Measurements from ENCODE around the gene CCDC88C. TPM values are rescaled to one million over a fixed set of nuclear protein-coding genes. Genes with fewer than 3 reads are reported as not detected.

The CCDC88C gene
- total and polyA plus RNA-seq, 9 donors: 2.0 to 17.7 (median 3.9) TPM

DNA sequence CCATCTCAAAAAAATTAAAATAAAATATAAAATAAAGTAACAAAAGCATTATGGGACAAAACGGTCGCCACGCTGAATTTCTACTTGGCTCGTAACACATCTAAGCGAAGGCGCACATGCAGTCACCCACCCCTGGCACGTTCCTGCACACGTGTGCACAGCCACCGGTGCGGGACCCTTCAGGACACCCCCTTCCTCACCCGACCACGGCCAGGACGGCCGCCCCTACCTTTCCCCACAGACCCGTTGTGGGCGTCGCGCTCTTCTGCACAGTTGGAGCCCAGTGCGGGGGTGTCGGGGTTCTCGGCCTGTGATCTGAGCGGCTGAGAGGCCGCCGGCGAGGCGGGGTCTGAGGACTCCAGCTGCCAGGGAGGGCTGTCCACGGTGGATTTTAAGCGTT, 128.7 kb downstream of the CCDC88C start:
- WGBS, 3 donors: 87 to 90% (median 88%) methylated on average over 28 of the region's 28 CpGs
- H3K27me3 ChIP-seq: no peaks in the 10 kb centered on the region
- H3K4me3 ChIP-seq: no peak overlapping the region
- TF ChIP-seq, protein P1, sequence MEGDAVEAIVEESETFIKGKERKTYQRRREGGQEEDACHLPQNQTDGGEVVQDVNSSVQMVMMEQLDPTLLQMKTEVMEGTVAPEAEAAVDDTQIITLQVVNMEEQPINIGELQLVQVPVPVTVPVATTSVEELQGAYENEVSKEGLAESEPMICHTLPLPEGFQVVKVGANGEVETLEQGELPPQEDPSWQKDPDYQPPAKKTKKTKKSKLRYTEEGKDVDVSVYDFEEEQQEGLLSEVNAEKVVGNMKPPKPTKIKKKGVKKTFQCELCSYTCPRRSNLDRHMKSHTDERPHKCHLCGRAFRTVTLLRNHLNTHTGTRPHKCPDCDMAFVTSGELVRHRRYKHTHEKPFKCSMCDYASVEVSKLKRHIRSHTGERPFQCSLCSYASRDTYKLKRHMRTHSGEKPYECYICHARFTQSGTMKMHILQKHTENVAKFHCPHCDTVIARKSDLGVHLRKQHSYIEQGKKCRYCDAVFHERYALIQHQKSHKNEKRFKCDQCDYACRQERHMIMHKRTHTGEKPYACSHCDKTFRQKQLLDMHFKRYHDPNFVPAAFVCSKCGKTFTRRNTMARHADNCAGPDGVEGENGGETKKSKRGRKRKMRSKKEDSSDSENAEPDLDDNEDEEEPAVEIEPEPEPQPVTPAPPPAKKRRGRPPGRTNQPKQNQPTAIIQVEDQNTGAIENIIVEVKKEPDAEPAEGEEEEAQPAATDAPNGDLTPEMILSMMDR (IDR thresholded peaks at IDR 0.05): no peak
- TF ChIP-seq POLR2A (IDR thresholded peaks at IDR 0.05): no peak
- no peak for TF ChIP-seq EP300 (IDR thresholded peaks at IDR 0.05)
- intact Hi-C loops (cut with DNase I): loop anchor here (5.0 to 10.0 kb wide), 5 partner anchors 97 to 984 kb away; no protein-coding TSS in a partner anchor
- no peaks in the 10 kb centered on the region for H3K4me1 ChIP-seq (ENCODE audit: insufficient read depth)
- H3K27ac ChIP-seq: no peak overlapping the region
- no peaks in the 10 kb centered on the region for H3K9me3 ChIP-seq
- DNase-seq: no peak
- no peaks in the 10 kb centered on the region for H3K36me3 ChIP-seq

DNA sequence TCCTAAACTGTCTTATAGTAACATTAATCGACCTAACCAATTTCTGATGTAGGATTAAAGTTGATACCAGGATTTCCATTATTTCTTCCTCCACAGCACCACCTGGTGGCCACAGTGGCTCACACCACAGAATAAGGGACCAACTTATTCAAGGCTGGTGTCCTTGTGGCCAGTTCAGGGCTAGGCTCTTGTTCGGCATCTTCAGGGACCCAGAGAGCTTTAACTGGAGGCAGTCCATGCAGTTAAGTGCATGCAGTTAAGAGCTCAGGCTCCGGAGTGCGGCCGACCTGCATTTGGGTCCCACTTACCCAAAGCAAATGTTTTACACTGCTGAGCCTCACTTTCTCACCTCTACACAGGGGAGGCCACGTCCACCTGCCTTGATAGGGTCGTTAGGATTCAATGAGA, 131.1 kb downstream of the CCDC88C start:
- intact Hi-C loops (cut with DNase I): loop anchor here (5.0 to 10.0 kb wide), 5 partner anchors 94 to 982 kb away; no protein-coding TSS in a partner anchor
- TF ChIP-seq POLR2A (IDR thresholded peaks at IDR 0.05): no peak
- TF ChIP-seq, protein P1 (IDR thresholded peaks at IDR 0.05): peak; percentile 68 to 80 (median 72)
- Histone ChIP-seq H3K27me3 (no peaks in the 10 kb centered on the region), H3K4me1 (ENCODE audit: insufficient read depth) (no peaks in the 10 kb centered on the region), H3K9me3 (no peaks in the 10 kb centered on the region), H3K27ac (no peak overlapping the region), H3K4me3 (no peak overlapping the region), H3K36me3 (no peaks in the 10 kb centered on the region)
- peak; percentile 55 to 78 (median 74) for DNase-seq
- WGBS, 3 donors: 28 to 33% (median 32%) methylated on average over 7 of the region's 7 CpGs

DNA sequence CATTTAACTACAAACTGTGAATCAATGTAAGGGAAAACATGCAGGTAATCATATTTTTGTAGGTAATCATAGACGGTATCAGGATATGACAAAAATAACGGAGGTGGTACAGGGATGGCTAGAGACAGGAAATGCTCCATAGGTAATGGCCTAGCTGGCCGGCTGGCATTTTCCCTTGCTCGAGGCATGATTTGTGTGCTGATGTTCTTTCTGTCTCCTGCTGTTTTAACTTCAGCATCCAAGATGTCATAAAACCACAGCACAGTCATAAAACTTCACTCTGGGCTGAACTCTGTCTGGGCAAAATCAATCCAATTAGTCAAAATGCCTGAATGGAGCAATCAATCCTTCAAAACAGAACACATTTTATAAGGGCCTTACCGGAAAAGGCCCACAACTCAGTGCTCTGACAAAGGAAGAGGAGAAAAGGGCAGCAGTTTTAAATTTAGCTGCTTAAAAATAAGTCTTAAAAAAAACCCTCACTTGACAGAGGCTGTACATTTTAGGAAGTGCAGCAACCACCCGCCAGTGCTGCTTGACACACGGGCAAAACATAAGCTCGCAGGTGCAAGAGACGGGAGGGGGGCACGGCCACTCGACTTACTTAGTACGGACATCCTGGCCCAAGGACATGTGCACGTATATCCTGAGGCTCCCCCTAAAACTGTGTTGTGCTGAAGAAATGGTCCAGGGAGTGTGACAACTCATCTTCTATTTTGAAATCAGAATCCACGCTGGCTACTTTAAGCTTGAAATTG, 132.7 kb downstream of the CCDC88C start:
- Histone ChIP-seq H3K36me3 (no peaks in the 10 kb centered on the region), H3K4me1 (ENCODE audit: insufficient read depth) (no peaks in the 10 kb centered on the region), H3K4me3 (no peak overlapping the region), H3K27ac (no peak overlapping the region), H3K9me3 (no peaks in the 10 kb centered on the region), H3K27me3 (no peaks in the 10 kb centered on the region)
- 76 to 86% (median 82%) methylated on average over 14 of the region's 14 CpGs for WGBS, 3 donors
- no peak for DNase-seq
- intact Hi-C loops (cut with DNase I): loop anchor here (2.0 to 10.0 kb wide), 7 partner anchors 20 to 980 kb away; no protein-coding TSS in a partner anchor
- TF ChIP-seq EP300 (IDR thresholded peaks at IDR 0.05): no peak
- TF ChIP-seq, protein P1 (IDR thresholded peaks at IDR 0.05): no peak
- TF ChIP-seq POLR2A (IDR thresholded peaks at IDR 0.05): no peak

DNA sequence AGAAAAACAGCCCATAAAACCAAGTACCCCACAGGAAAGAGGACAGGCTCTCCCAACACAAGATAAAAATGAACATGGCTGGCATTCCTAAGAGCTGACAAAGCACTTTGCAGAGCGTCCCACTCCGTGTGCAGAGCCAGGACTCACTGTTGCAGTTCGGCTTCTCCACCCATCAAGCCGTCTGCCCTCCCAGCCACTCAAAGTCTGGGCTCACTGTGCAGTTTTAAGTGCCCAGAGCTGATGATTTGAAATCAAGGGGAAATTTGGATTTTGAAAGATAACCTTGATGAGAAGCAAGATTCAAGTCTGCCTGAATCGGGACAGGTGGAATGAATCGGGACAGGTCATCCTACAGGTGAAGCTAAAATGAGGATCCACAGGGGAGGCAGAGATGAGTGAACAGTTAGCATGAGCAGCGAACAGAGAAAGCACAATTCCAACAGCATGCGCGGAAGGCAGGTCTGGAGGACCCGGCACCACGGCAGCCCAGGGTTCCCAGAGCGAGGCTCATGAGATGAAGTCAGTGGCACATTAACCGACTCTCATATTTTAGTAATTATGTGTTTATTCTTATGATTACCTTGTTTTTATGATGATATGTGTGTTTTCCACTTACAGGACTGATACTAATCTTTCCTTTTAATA, 133.4 kb downstream of the CCDC88C start:
- peak in 1 of 5 donors; percentile 47 for DNase-seq
- Histone ChIP-seq H3K36me3 (no peaks in the 10 kb centered on the region), H3K27ac (no peak overlapping the region), H3K4me1 (ENCODE audit: insufficient read depth) (no peaks in the 10 kb centered on the region), H3K4me3 (no peak overlapping the region), H3K9me3 (no peaks in the 10 kb centered on the region), H3K27me3 (no peaks in the 10 kb centered on the region)
- intact Hi-C loops (cut with DNase I): loop anchor here (2.0 to 10.0 kb wide), 5 partner anchors 19 to 979 kb away; no protein-coding TSS in a partner anchor
- 63 to 68% (median 66%) methylated on average over 13 of the region's 13 CpGs for WGBS, 3 donors
- TF ChIP-seq EP300 (IDR thresholded peaks at IDR 0.05): no peak
- TF ChIP-seq, protein P1 (IDR thresholded peaks at IDR 0.05): no peak
- TF ChIP-seq POLR2A (IDR thresholded peaks at IDR 0.05): no peak
